HepG2 (cell line): ENCODE measurements around the gene THOP1.

Experiments
- CENPT ChIP-seq: sonication (generic); formaldehyde crosslinking; IDR thresholded peaks from 2 replicates; pipeline ENCODE4 v1.8.0; 2022; ENCODE audit warnings: low read depth, mild to moderate bottlenecking, moderate library complexity, missing genetic modification reagents
- FOXA3 ChIP-seq: IDR thresholded peaks from 2 replicates; pipeline ENCODE4 v1.6.1; 2016; ENCODE audit warnings: missing genetic modification reagents, missing compliant biosample characterization
- FOXO1 ChIP-seq: sonication (generic); formaldehyde crosslinking; IDR thresholded peaks from 2 replicates; pipeline ENCODE4 v1.4.0; 2020; ENCODE audit warnings: missing genetic modification reagents
- HNRNPL ChIP-seq: fragments of 200-400 bp; formaldehyde crosslinking; IDR thresholded peaks from 2 replicates; pipeline ENCODE4 v1.6.1; 2017; ENCODE audit warnings: mild to moderate bottlenecking, low read depth, low read length
- IRF2 ChIP-seq: IDR thresholded peaks from 2 replicates; pipeline ENCODE4 v1.6.1; 2018; ENCODE audit warnings: missing genetic modification reagents, missing compliant biosample characterization
- ZFP36 ChIP-seq: fragments of 150-350 bp; IDR thresholded peaks from 2 replicates; pipeline ENCODE4 v1.6.1; 2018; ENCODE audit warnings: borderline replicate concordance, low read length, low read depth; ENCODE audit not compliant: partially characterized antibody
- ZNF3 ChIP-seq: IDR thresholded peaks from 2 replicates; pipeline ENCODE4 v1.7.0; 2017; ENCODE audit warnings: inconsistent platforms
- ZNF564 ChIP-seq: sonication (generic); formaldehyde crosslinking; IDR thresholded peaks from 2 replicates; pipeline ENCODE4 v1.8.1; 2023; ENCODE audit warnings: mild to moderate bottlenecking, missing genetic modification reagents
- TF ChIP-seq, protein P1 (sequence below): sonication (generic); formaldehyde crosslinking; IDR thresholded peaks from 2 replicates; pipeline ENCODE4 v1.5.0; 2020; ENCODE audit warnings: mild to moderate bottlenecking, missing genetic modification reagents, moderate library complexity

GRCh38 chr19:2754659-2755447 lies 30.4 kb upstream of the THOP1 start:
- TF ChIP-seq FOXA3: no peak
- TF ChIP-seq, protein P1, sequence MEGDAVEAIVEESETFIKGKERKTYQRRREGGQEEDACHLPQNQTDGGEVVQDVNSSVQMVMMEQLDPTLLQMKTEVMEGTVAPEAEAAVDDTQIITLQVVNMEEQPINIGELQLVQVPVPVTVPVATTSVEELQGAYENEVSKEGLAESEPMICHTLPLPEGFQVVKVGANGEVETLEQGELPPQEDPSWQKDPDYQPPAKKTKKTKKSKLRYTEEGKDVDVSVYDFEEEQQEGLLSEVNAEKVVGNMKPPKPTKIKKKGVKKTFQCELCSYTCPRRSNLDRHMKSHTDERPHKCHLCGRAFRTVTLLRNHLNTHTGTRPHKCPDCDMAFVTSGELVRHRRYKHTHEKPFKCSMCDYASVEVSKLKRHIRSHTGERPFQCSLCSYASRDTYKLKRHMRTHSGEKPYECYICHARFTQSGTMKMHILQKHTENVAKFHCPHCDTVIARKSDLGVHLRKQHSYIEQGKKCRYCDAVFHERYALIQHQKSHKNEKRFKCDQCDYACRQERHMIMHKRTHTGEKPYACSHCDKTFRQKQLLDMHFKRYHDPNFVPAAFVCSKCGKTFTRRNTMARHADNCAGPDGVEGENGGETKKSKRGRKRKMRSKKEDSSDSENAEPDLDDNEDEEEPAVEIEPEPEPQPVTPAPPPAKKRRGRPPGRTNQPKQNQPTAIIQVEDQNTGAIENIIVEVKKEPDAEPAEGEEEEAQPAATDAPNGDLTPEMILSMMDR: no peak
- no peak for TF ChIP-seq IRF2 (CRISPR knock-in tag)
- TF ChIP-seq ZNF3 (CRISPR knock-in tag): no peak
- TF ChIP-seq FOXO1: no peak
- TF ChIP-seq HNRNPL: no peak
- TF ChIP-seq CENPT: no peak
- TF ChIP-seq ZNF564: no peak
- TF ChIP-seq ZFP36: no peak
